Loucy (cell line): ENCODE data around the gene CCIN.
A peak's percentile ranks its signal among the peaks of the same experiment; 100 is the strongest.

Experiments used
- H2AFZ ChIP-seq: fragments of 200-600 bp; sonication (generic); 2 replicates; pipeline ENCODE4 v1.6.0; 2016; ENCODE audit warnings: antibody characterized with exemption, mild to moderate bottlenecking, low read length, moderate library complexity
- H3F3A ChIP-seq: fragments of 200-600 bp; 2 replicates; pipeline ENCODE4 v1.6.0; 2016; ENCODE audit warnings: antibody characterized with exemption, low read depth, mild to moderate bottlenecking
- H3K27me3 ChIP-seq: fragments of 200-600 bp; sonication (generic); 2 replicates; pipeline ENCODE4 v1.6.1; 2014; ENCODE audit warnings: low read length, mild to moderate bottlenecking; ENCODE audit not compliant: insufficient read depth, poor library complexity, severe bottlenecking
- H3K36me3 ChIP-seq: fragments of 200-600 bp; sonication (generic); 2 replicates; pipeline ENCODE4 v1.6.1; 2016; ENCODE audit warnings: low read length; ENCODE audit not compliant: insufficient read depth
- H3K4me1 ChIP-seq: fragments of 200-600 bp; sonication (generic); 2 replicates; pipeline ENCODE4 v1.5.1; 2014; ENCODE audit warnings: low read length, mild to moderate bottlenecking; ENCODE audit not compliant: insufficient read depth, poor library complexity, severe bottlenecking
- H3K4me2 ChIP-seq: fragments of 200-600 bp; sonication (generic); 2 replicates; pipeline ENCODE4 v1.6.0; 2014; ENCODE audit warnings: antibody characterized with exemption, low read length, low read depth, mild to moderate bottlenecking; ENCODE audit not compliant: poor library complexity, severe bottlenecking
- H3K4me3 ChIP-seq: fragments of 200-600 bp; sonication (generic); 2 replicates; pipeline ENCODE4 v1.5.1; 2014; ENCODE audit warnings: low read length, mild to moderate bottlenecking, mixed read lengths; ENCODE audit not compliant: poor library complexity, severe bottlenecking
- H3K79me2 ChIP-seq: fragments of 200-600 bp; sonication (generic); 2 replicates; pipeline ENCODE4 v1.6.1; 2014; ENCODE audit warnings: low read length; ENCODE audit not compliant: insufficient read depth
- H3K9ac ChIP-seq: fragments of 200-600 bp; sonication (generic); 2 replicates; pipeline ENCODE4 v1.6.0; 2014; ENCODE audit warnings: mild to moderate bottlenecking, low read depth, low read length, moderate library complexity; ENCODE audit not compliant: poor library complexity, severe bottlenecking
- H3K9me2 ChIP-seq: fragments of 200-600 bp; sonication (generic); replicated peaks from 2 replicates; pipeline ENCODE4 v1.6.1; 2016; ENCODE audit warnings: low read depth, low read length, mixed read lengths
- H3K9me3 ChIP-seq: fragments of 200-600 bp; sonication (generic); 2 replicates; pipeline ENCODE4 v1.6.1; 2014; ENCODE audit warnings: mild to moderate bottlenecking, antibody characterized with exemption, low read length, low read depth; ENCODE audit not compliant: insufficient read depth
- H4K20me1 ChIP-seq: fragments of 200-600 bp; sonication (generic); 2 replicates; pipeline ENCODE4 v1.6.0; 2014; ENCODE audit warnings: antibody characterized with exemption, low read length, mild to moderate bottlenecking; ENCODE audit not compliant: insufficient read depth, poor library complexity, severe bottlenecking
- CTCF ChIP-seq: fragments of 200-600 bp; sonication (generic); conservative IDR thresholded peaks from 2 replicates; pipeline ENCODE4 v1.5.1; 2014; ENCODE audit warnings: mild to moderate bottlenecking, antibody characterized with exemption, low read length
- EZH2phosphoT487 ChIP-seq: fragments of 200-600 bp; IDR thresholded peaks from 2 replicates; pipeline ENCODE4 v1.6.1; 2018; ENCODE audit warnings: antibody characterized with exemption, mild to moderate bottlenecking, moderate library complexity, borderline replicate concordance

CCIN gene

GRCh38 chr9:36187414-36187813 is 18.2 kb downstream of the CCIN start:
- TF ChIP-seq CTCF (no peak), EZH2phosphoT487 (no peak)
- Histone ChIP-seq H4K20me1 (peaks cover 15% of the 10 kb centered on the region), H3K4me2 (no peak overlapping the region), H3K9me2 (no peaks in the 10 kb centered on the region), H3K9ac (no peak overlapping the region), H2AFZ (0 out of 2 replicates have a peak overlapping the region, but pooled peaks have one; percentile 7), H3K79me2 (peaks cover 17% of the 10 kb centered on the region), H3F3A (no peaks in the 10 kb centered on the region), H3K36me3 (no peaks in the 10 kb centered on the region), H3K4me1 (peaks cover 16% of the 10 kb centered on the region), H3K9me3 (no peaks in the 10 kb centered on the region), H3K4me3 (no peak overlapping the region), H3K27me3 (no peaks in the 10 kb centered on the region)

GRCh38 chr9:36188212-36188611 is 19.0 kb downstream of the CCIN start:
- TF ChIP-seq EZH2phosphoT487 (no peak), CTCF (no peak)
- no peaks in the 10 kb centered on the region for H3K9me2 ChIP-seq
- H3K4me3 ChIP-seq, result no peak overlapping the region
- no peak overlapping the region for H2AFZ ChIP-seq
- H3K9me3 ChIP-seq, result no peaks in the 10 kb centered on the region
- H3K79me2 ChIP-seq, result peaks cover 25% of the 10 kb centered on the region
- H3K4me1 ChIP-seq, result peaks cover 24% of the 10 kb centered on the region
- no peaks in the 10 kb centered on the region for H3K36me3 ChIP-seq
- H3K9ac ChIP-seq, result no peak overlapping the region
- no peaks in the 10 kb centered on the region for H3F3A ChIP-seq
- peaks cover 23% of the 10 kb centered on the region for H4K20me1 ChIP-seq
- no peak overlapping the region for H3K4me2 ChIP-seq
- no peaks in the 10 kb centered on the region for H3K27me3 ChIP-seq

- TF ChIP-seq EZH2phosphoT487 (no peak), CTCF (no peak)
- Histone ChIP-seq H3K4me3 (peak overlapping the region; percentile 96), H3K27me3 (no peaks in the 10 kb centered on the region), H3K9me3 (no peaks in the 10 kb centered on the region), H3K9me2 (no peaks in the 10 kb centered on the region), H3K4me2 (peak overlapping the region; percentile 88), H3K9ac (peak overlapping the region; percentile 96), H4K20me1 (peaks cover 39% of the 10 kb centered on the region), H2AFZ (peak overlapping the region; percentile 71), H3F3A (no peaks in the 10 kb centered on the region), H3K4me1 (peaks cover 40% of the 10 kb centered on the region), H3K79me2 (peaks cover 42% of the 10 kb centered on the region), H3K36me3 (no peaks in the 10 kb centered on the region)
These were observed 20.8 kb downstream of the CCIN start for GRCh38 chr9:36189976-36190375.
